K562 (cell line): ENCODE results near the gene DAPK3. TPM values are rescaled to one million over a fixed set of nuclear protein-coding genes. Genes with fewer than 3 reads are reported as not detected.

ENCODE experiments used
- ATAC-seq: fragments of 200-7000 bp; cut with Tn5 transposase; 3 replicates; pipeline ENCODE4 v1.9.1; 2020; ENCODE audit warnings: moderate library complexity
- BruUV-seq: library from RNA; stranded (reverse); fragments of 400-500 nt; replicated peaks from 2 replicates; lab custom pipeline; 2021; lab: Mats Ljungman, UMichigan
- CTCF ChIA-PET: fragments of 300-600 bp; formaldehyde crosslinking; extraction: SDS; loops from one replicate; lab custom pipeline; 2021; ENCODE audit warnings: low intra/inter-chr PET ratio; lab: Yijun Ruan, JAX
- POLR2A ChIA-PET: fragments of 300-600, 350-650 bp; sonication (Branson Sonifier 250); formaldehyde crosslinking; extraction: SDS; loops from one replicate; lab custom pipeline; 2021; ENCODE audit warnings: antibody characterized with exemption, inconsistent platforms; lab: Yijun Ruan, JAX
- DNase-seq, 4 experiments: peaks; one replicate each; pipeline versions ENCODE4 v3.0.0 to v3.0.0-alpha.2; 2011 to 2018; ENCODE audit warnings: low spot score in 3 of 4, mixed read lengths in 3 of 4; ENCODE audit errors: extremely low read depth in 1 of 4
- FAIRE-seq: peaks from 2 replicates; lab custom pipeline; 2011; peaks lifted over from hg19 to GRCh38; lab: Jason Lieb, UNC
- H2AFZ ChIP-seq: 2 replicates; pipeline ENCODE4 v1.6.0; 2011; ENCODE audit warnings: low read depth, low read length, control low read depth, inconsistent platforms
- H3K27ac ChIP-seq: fragments of 200-600 bp; 3 replicates; pipeline ENCODE4 v1.8.0; 2011; ENCODE audit warnings: low read depth, mild to moderate bottlenecking, control low read depth, inconsistent platforms, low read length, moderate library complexity, mixed read lengths; ENCODE audit errors: extremely low read depth
- H3K27me3 ChIP-seq, 2 experiments: fragments of 300-600 bp in 1 of 2; 2 replicates in 1 of 2; 3 replicates in 1 of 2; pipeline versions ENCODE4 v1.6.0 to v1.8.0; 2011; ENCODE audit warnings: inconsistent platforms in 2 of 2, low read length in 2 of 2, mild to moderate bottlenecking in 1 of 2, mixed read lengths in 1 of 2, moderate library complexity in 1 of 2; ENCODE audit not compliant: control insufficient read depth in 2 of 2, insufficient read depth in 2 of 2
- H3K36me3 ChIP-seq: fragments of 300-600 bp; 3 replicates; pipeline ENCODE4 v1.8.0; 2011; ENCODE audit warnings: mild to moderate bottlenecking, low read length, inconsistent platforms; ENCODE audit not compliant: control insufficient read depth, insufficient read depth
- H3K4me1 ChIP-seq, 2 experiments: fragments of 200-600 bp in 1 of 2; replicated peaks in 1 of 2; 2 replicates in 1 of 2; 3 replicates in 1 of 2; pipeline versions ENCODE4 v1.5.1 to v1.8.0; 2011; ENCODE audit warnings: inconsistent platforms in 2 of 2, low read length in 2 of 2, mild to moderate bottlenecking in 1 of 2, mixed read lengths in 1 of 2, moderate library complexity in 1 of 2; ENCODE audit not compliant: control insufficient read depth in 2 of 2, insufficient read depth in 2 of 2
- H3K4me2 ChIP-seq: 2 replicates; pipeline ENCODE4 v1.6.1; 2011; ENCODE audit warnings: low read length, control low read depth, inconsistent platforms, mixed read lengths; ENCODE audit not compliant: insufficient read depth
- H3K4me3 ChIP-seq: fragments of 200-600 bp; sonication (generic), shearing (Covaris generic); 2 replicates; pipeline ENCODE4 v1.5.1; 2016; ENCODE audit warnings: control low read depth, inconsistent platforms
- H3K79me2 ChIP-seq: fragments of 200-600 bp; 3 replicates; pipeline ENCODE4 v1.8.0; 2011; ENCODE audit warnings: low read length, inconsistent platforms; ENCODE audit not compliant: control insufficient read depth, insufficient read depth
- H3K9ac ChIP-seq, 2 experiments: 2 replicates each; pipeline versions ENCODE4 v1.6.0 to v1.6.1; 2011; ENCODE audit warnings: low read depth in 2 of 2, low read length in 2 of 2, control low read depth in 1 of 2, inconsistent platforms in 1 of 2, mild to moderate bottlenecking in 1 of 2, mixed read lengths in 1 of 2; ENCODE audit not compliant: insufficient read depth in 1 of 2
- H3K9me1 ChIP-seq: one replicate; pipeline ENCODE4 v1.6.0; 2011; ENCODE audit warnings: inconsistent platforms, mild to moderate bottlenecking, low read length, moderate library complexity; ENCODE audit not compliant: control insufficient read depth, insufficient read depth
- H3K9me3 ChIP-seq: replicated peaks from 2 replicates; pipeline ENCODE4 v1.5.1; 2011; ENCODE audit warnings: low read depth, low read length, inconsistent platforms; ENCODE audit not compliant: control insufficient read depth, insufficient read depth
- H4K20me1 ChIP-seq: replicated peaks from 2 replicates; pipeline ENCODE4 v1.6.1; 2011; ENCODE audit warnings: low read length, inconsistent platforms, mixed read lengths; ENCODE audit not compliant: control insufficient read depth, insufficient read depth
- CBX5 ChIP-seq: IDR thresholded peaks from 2 replicates; pipeline ENCODE4 v1.6.1; 2014; ENCODE audit warnings: low read depth, borderline replicate concordance
- EHMT2 ChIP-seq: fragments of 450-650 bp; IDR thresholded peaks from 2 replicates; pipeline ENCODE4 v1.6.1; 2018; ENCODE audit warnings: antibody characterized with exemption
- ILK ChIP-seq: fragments of 450-650 bp; IDR thresholded peaks from 2 replicates; pipeline ENCODE4 v1.6.1; 2016; ENCODE audit warnings: missing genetic modification characterization, low read depth, mild to moderate bottlenecking, missing compliant biosample characterization, moderate library complexity, borderline replicate concordance
- KHSRP ChIP-seq: fragments of 450-650 bp; IDR thresholded peaks from 2 replicates; pipeline ENCODE4 v1.6.1; 2017
- NONO ChIP-seq, 2 experiments: fragments of 200-400 bp in 1 of 2; fragments of 450-650 bp in 1 of 2; formaldehyde crosslinking in 1 of 2; IDR thresholded peaks; 2 replicates each; pipeline ENCODE4 v1.6.1; 2017; ENCODE audit warnings: low read depth in 2 of 2, mild to moderate bottlenecking in 2 of 2, moderate library complexity in 2 of 2, low read length in 1 of 2
- RBM15 ChIP-seq: fragments of 200-400 bp; formaldehyde crosslinking; IDR thresholded peaks from 2 replicates; pipeline ENCODE4 v1.6.1; 2018; ENCODE audit warnings: mild to moderate bottlenecking, low read length, moderate library complexity; ENCODE audit not compliant: insufficient read depth
- RFX5 ChIP-seq: IDR thresholded peaks from 2 replicates; pipeline ENCODE4 v1.6.1; 2011; ENCODE audit warnings: low read depth, mild to moderate bottlenecking, improper control_type of control experiment, low read length
- ZFP36 ChIP-seq: fragments of 150-350 bp; IDR thresholded peaks from 2 replicates; pipeline ENCODE4 v1.6.1; 2018; ENCODE audit warnings: low read length, low read depth; ENCODE audit not compliant: partially characterized antibody
- ZNF263 ChIP-seq: sonication (generic); formaldehyde crosslinking; IDR thresholded peaks from 2 replicates; pipeline ENCODE4 v1.8.0; 2022; ENCODE audit warnings: mild to moderate bottlenecking, missing genetic modification reagents, borderline replicate concordance
- ZNF274 ChIP-seq: IDR thresholded peaks from 2 replicates; pipeline ENCODE4 v1.6.1; 2011; ENCODE audit warnings: low read depth, mild to moderate bottlenecking, low read length, moderate library complexity, borderline replicate concordance
- ZNF436 ChIP-seq: fragments of 250-450, 450-650 bp; sonication (Bioruptor Pico); formaldehyde crosslinking; IDR thresholded peaks from 2 replicates; pipeline ENCODE4 v1.7.0; 2020; ENCODE audit warnings: mild to moderate bottlenecking
- WGBS: fragments of 100-300 bp; shearing (Covaris generic); methylation state at CpG from one replicate; pipeline ENCODE4 v1.1.6; 2016; ENCODE audit warnings: low coverage, mixed read lengths; ENCODE audit not compliant: insufficient coverage; ENCODE audit errors: missing lambda C conversion rate; 5-methylcytosine and 5-hydroxymethylcytosine counted together
- in situ Hi-C: fragments of 300-500 bp; cut with MboI; formaldehyde crosslinking; loops from 4 replicates; pipeline ENCODE4 v1.15.0; 2018; ENCODE audit warnings: inconsistent platforms, mixed read lengths
- intact Hi-C: fragments of 100-400 bp; cut with micrococcal nuclease; formaldehyde crosslinking; loops from 2 replicates; pipeline ENCODE4 v1.14.2; 2022
- polyA plus RNA-seq, 8 experiments: library from polyadenylated mRNA; depleted of rRNA in 4 of 8; stranded (reverse) in 5 of 8; unstranded in 3 of 8; fragments of >200 nt; fragmentation: Nextera tagmentation in 2 of 8; fragmentation: Illumina TruSeq in 1 of 8; extraction: Ambion mirVana in 2 of 8; extraction: Trizol in 1 of 8; gene quantifications; 2 replicates each; pipeline versions ENCODE4 v1.2.1 to v1.2.3, GENCODE V29; 2011 to 2014; ENCODE audit warnings: inconsistent platforms in 1 of 8, missing spikeins in 1 of 8
- total RNA-seq, 7 experiments: library from RNA; depleted of rRNA in 6 of 7; stranded (reverse); fragments of >200 nt in 6 of 7; fragmentation: Illumina TruSeq in 2 of 7; extraction: Trizol in 2 of 7; gene quantifications; 2 replicates each; pipeline versions ENCODE4 v1.2.1 to v1.2.3, GENCODE V29; 2011 to 2021; ENCODE audit warnings: low replicate concordance in 1 of 7
- TF ChIP-seq, protein P1 (sequence below): fragments of 450-650 bp; IDR thresholded peaks from 2 replicates; pipeline ENCODE4 v1.6.1; 2016; ENCODE audit warnings: borderline replicate concordance
- TF ChIP-seq, protein P2 (sequence below): sonication (generic); formaldehyde crosslinking; IDR thresholded peaks from 2 replicates; pipeline ENCODE4 v1.9.0; 2022; ENCODE audit warnings: mild to moderate bottlenecking, missing genetic modification reagents
- TF ChIP-seq, protein P3 (sequence below): sonication (generic); IDR thresholded peaks from 2 replicates; pipeline ENCODE4 v1.6.1; 2016
- TF ChIP-seq, protein P4 (sequence below): sonication (generic); formaldehyde crosslinking; IDR thresholded peaks from 2 replicates; pipeline ENCODE4 v1.8.1; 2023; ENCODE audit warnings: mild to moderate bottlenecking, missing genetic modification reagents

Gene DAPK3
- total and polyA plus RNA-seq, 9 of the 15 experiments (the other 6 are each of a cell fraction or from before 2014, with no cell fraction given): 0.14 to 63.4 (median 25.0) TPM

DNA sequence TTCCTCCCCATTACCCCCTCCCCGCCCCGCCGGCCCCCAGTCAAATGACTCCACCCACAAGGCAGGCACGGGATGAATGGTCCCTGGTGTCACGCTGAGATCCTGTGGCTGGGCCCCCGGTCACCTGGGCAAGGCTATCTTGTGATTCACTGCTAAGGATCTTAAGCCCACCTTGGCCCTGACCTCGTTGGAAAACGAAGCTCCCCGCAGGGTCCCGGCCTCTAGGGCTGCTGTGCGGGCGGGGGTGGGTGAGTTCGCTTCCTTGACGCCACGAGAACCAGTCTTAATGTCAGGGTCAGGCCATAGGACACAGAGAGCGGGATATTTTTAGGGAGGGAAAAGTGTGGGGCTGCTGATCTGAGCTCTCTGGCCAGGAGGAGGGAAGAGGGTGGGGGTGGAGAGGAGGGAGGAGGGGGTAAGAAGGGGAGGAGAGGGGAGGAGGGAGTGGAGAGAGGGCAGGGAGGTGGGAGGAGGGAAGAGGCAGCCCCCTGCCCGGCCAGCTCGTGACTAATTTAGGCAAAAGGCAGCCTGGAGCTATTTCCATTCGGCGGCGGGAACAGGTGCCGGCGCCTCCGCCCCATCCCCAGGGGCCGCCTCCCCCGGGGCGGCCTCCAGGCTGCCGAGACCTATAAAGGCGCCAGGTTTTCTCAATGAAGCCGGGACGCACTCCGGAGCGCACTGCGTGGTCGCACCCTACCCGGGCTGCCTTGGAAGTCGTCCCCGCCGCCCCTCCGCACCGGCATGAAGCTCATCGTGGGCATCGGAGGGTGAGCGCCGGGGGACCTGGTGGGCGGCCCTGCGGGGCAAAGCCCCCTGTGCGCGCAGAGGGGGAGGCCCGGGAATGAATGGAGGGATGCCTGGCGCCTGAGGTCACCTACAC lies 37.7 kb downstream of the DAPK3 start, which contains the start of gene NMRK2:
NMRK2 (plus strand) TSS at position 139 of the 880 bp plus-strand sequence; CDS start at position 742, 603 bp downstream.
- BruUV-seq: no TSS peak
- intact Hi-C loops (no loop called here), in situ Hi-C loops (no loop called here)
- Histone ChIP-seq H3K79me2 (no peaks in the 10 kb centered on the region), H3K4me3 (no peak within 1 kb of the TSS), H4K20me1 (no peaks in the 10 kb centered on the region), H3K9ac (0 out of 4 replicates have a peak within 1 kb of the TSS, but pooled peaks of 1 of the 2 experiments have one; percentile 13), H3K4me1 (peaks cover 0 to 23% of the 10 kb centered on the region in 2 experiments; a peak in 2 of 5 replicates), H3K36me3 (no peaks in the 10 kb centered on the region), H3K27me3 (peaks cover 2 to 25% of the 10 kb centered on the region in 2 experiments; a peak in 3 of 5 replicates), H2AFZ (peak within 1 kb of the TSS; percentile 45; the same call in 1 of the 2 replicates), H3K9me3 (no peaks in the 10 kb centered on the region), H3K4me2 (no peak within 1 kb of the TSS), H3K27ac (no peak within 1 kb of the TSS), H3K9me1 (no peaks in the 10 kb centered on the region)
- ChIA-PET CTCF (no interaction called here), POLR2A (interaction anchor here (0.6 kb wide), 1 partner anchor 286 kb away, joined by 3 read pairs; no protein-coding TSS in a partner anchor)
- no peak; the same call in 2 of the 3 replicates for ATAC-seq
- FAIRE-seq: no peak
- peak; percentile 17 to 38 (median 36) for DNase-seq
- WGBS: 39% methylated on average over 21 of the region's 51 CpGs
- TF ChIP-seq, protein P1, sequence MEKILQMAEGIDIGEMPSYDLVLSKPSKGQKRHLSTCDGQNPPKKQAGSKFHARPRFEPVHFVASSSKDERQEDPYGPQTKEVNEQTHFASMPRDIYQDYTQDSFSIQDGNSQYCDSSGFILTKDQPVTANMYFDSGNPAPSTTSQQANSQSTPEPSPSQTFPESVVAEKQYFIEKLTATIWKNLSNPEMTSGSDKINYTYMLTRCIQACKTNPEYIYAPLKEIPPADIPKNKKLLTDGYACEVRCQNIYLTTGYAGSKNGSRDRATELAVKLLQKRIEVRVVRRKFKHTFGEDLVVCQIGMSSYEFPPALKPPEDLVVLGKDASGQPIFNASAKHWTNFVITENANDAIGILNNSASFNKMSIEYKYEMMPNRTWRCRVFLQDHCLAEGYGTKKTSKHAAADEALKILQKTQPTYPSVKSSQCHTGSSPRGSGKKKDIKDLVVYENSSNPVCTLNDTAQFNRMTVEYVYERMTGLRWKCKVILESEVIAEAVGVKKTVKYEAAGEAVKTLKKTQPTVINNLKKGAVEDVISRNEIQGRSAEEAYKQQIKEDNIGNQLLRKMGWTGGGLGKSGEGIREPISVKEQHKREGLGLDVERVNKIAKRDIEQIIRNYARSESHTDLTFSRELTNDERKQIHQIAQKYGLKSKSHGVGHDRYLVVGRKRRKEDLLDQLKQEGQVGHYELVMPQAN: no peak
- TF ChIP-seq NONO (IDR thresholded peaks at IDR 0.05; ENCODE audit: low read depth in 2 of 2, low read length in 1 of 2) (no peak), CBX5 (no peak), KHSRP (no peak), RBM15 (no peak), RFX5 (no peak), EHMT2 (no peak), ZNF263 (CRISPR knock-in tag) (peak; percentile 56), ZNF436 (CRISPR knock-in tag) (0 out of 2 replicates have a peak, but pooled peaks have one; percentile 10), ZFP36 (peak; percentile 85), ILK (no peak), ZNF274 (no peak)
- TF ChIP-seq, protein P2, sequence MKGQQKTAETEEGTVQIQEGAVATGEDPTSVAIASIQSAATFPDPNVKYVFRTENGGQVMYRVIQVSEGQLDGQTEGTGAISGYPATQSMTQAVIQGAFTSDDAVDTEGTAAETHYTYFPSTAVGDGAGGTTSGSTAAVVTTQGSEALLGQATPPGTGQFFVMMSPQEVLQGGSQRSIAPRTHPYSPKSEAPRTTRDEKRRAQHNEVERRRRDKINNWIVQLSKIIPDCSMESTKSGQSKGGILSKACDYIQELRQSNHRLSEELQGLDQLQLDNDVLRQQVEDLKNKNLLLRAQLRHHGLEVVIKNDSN (CRISPR knock-in tag): no peak
- TF ChIP-seq, protein P3, sequence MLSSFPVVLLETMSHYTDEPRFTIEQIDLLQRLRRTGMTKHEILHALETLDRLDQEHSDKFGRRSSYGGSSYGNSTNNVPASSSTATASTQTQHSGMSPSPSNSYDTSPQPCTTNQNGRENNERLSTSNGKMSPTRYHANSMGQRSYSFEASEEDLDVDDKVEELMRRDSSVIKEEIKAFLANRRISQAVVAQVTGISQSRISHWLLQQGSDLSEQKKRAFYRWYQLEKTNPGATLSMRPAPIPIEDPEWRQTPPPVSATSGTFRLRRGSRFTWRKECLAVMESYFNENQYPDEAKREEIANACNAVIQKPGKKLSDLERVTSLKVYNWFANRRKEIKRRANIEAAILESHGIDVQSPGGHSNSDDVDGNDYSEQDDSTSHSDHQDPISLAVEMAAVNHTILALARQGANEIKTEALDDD: no peak
- TF ChIP-seq, protein P4, sequence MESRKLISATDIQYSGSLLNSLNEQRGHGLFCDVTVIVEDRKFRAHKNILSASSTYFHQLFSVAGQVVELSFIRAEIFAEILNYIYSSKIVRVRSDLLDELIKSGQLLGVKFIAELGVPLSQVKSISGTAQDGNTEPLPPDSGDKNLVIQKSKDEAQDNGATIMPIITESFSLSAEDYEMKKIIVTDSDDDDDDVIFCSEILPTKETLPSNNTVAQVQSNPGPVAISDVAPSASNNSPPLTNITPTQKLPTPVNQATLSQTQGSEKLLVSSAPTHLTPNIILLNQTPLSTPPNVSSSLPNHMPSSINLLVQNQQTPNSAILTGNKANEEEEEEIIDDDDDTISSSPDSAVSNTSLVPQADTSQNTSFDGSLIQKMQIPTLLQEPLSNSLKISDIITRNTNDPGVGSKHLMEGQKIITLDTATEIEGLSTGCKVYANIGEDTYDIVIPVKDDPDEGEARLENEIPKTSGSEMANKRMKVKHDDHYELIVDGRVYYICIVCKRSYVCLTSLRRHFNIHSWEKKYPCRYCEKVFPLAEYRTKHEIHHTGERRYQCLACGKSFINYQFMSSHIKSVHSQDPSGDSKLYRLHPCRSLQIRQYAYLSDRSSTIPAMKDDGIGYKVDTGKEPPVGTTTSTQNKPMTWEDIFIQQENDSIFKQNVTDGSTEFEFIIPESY (CRISPR knock-in tag): peak; percentile 39; the same call in 1 of the 2 replicates
